Fibroblast of gingiva (primary cell): ENCODE data around the gene HDAC1.
"Not testable (repeated sequence)": the region's sequence is repeated elsewhere in the genome, so short reads cannot be mapped to it uniquely, and the experiment has no call there.

Experiments
- DNase-seq: peaks from one replicate; pipeline ENCODE4 v3.0.0-alpha.2; 2011; ENCODE audit warnings: low read depth

Gene HDAC1

DNA sequence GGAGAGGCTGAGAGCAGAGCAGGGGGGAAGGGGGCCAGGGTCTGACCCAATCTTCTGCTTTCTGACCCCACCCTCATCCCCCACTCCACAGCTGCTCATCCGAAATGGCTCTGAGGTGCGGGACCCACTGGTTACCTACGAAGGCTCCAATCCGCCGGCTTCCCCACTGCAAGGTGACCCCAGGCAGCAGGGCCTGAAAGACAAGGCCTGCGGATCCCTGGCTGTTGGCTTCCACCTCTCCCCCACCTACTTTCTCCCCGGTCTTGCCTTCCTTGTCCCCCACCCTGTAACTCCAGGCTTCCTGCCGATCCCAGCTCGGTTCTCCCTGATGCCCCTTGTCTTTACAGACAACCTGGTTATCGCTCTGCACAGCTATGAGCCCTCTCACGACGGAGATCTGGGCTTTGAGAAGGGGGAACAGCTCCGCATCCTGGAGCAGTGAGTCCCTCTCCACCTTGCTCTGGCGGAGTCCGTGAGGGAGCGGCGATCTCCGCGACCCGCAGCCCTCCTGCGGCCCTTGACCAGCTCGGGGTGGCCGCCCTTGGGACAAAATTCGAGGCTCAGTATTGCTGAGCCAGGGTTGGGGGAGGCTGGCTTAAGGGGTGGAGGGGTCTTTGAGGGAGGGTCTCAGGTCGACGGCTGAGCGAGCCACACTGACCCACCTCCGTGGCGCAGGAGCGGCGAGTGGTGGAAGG, 17.1 kb upstream of the HDAC1 start:
- no peak for DNase-seq

DNA sequence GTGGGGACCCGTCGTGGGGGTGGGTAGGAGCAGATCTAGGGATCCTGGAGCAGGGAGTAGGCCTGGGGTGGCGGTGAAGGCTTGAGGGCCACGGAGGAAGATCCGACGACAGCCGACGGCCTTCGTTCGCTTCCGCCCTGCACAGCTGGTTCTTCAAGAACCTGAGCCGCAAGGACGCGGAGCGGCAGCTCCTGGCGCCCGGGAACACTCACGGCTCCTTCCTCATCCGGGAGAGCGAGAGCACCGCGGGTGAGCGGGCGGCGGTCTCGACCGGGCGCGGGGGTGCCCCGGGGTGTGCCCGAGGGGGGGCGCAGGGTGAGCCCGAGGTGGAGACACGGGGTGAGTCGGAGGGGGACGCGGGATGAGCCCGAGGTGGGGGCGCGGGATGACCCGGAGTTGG, 16.5 kb upstream of the HDAC1 start:
- DNase-seq = no peak

GRCh38 chr1:32276032-32276782, 15.7 kb upstream of the HDAC1 start:
- no peak for DNase-seq

GRCh38 chr1:32284777-32285176, 7.1 kb upstream of the HDAC1 start:
- DNase-seq = not testable (repeated sequence)

DNA sequence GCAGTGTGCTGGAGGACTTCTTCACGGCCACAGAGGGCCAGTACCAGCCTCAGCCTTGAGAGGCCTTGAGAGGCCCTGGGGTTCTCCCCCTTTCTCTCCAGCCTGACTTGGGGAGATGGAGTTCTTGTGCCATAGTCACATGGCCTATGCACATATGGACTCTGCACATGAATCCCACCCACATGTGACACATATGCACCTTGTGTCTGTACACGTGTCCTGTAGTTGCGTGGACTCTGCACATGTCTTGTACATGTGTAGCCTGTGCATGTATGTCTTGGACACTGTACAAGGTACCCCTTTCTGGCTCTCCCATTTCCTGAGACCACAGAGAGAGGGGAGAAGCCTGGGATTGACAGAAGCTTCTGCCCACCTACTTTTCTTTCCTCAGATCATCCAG, 6.2 kb upstream of the HDAC1 start:
- no peak for DNase-seq

DNA sequence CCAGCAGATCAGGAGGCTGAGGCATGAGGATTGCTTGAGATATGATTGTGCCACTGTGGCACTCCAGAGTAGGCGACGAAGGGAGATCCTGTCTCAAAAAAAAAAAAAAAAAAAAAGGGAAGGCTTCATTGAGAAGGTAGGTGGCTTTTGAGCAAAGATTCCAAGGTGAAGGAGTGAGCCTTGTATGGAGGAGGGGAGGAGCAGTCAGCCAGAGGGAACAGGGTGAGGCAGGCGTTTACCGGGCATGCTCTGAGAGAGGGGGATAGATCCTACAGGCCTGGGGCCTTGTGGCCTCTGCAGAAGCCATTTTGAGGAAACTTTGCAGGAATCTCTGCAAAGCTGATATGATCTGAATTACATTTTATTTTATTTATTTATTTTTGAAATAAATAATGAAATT, 5.1 kb upstream of the HDAC1 start:
- no peak for DNase-seq

- DNase-seq = no peak
Observed at GRCh38 chr1:32289256-32289655, 2.6 kb upstream of the HDAC1 start.

GRCh38 chr1:32291145-32291707, 657 bp upstream of the HDAC1 start:
- DNase-seq = no peak

GRCh38 chr1:32298211-32298610, 6.3 kb downstream of the HDAC1 start:
- DNase-seq = not testable (repeated sequence)

DNA sequence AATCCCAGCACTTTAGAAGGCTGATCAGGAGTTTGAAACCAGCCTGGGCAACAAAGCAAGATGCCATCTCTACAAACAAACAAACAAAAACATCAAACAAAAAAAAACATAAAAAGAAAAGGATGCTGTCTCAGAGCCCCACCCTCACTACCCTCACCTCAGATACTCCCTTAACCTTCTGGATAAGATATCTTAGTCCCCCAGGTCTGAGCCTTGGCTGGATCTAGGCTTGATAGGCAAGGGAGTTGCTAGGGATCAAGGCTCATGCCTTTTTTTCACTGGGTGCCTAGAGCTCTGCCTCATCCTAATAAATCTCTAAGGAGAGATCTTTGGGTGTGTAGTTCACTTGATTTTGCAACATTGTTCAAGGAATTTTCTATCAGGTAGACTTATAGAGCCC, 7.4 kb downstream of the HDAC1 start:
- no peak for DNase-seq

GRCh38 chr1:32303358-32303757, 11.5 kb downstream of the HDAC1 start:
- DNase-seq = no peak

DNA sequence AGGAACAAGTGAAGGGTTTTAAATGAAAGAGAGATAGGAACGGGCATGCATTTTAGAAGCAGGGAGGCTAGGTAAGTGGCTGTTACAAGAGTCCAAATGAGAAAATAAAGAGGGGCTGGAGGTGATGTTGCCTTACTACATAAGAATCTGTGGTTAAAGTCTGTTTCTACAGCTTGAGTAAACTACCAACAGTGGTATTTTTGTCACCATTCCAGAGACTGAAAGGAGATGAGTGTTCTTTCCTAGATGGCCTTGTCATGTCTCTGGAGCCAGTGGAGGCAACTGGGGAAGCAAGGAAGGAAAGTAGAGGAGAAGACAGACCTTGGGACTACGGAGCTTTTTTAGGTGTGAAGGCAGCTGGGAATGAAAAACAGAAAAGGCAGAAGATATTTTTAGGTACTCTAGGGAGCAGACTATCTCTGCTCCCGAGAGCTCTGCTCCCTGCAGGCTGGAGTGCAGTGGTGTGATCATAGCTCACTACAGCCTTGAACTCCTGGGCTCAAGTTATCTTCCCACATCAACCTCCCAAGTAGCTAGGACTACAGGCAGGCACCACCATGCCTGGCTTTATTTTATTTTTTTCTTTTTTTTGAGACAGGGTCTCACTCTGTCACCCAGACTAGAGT, 12.2 kb downstream of the HDAC1 start:
- no peak for DNase-seq

GRCh38 chr1:32305310-32305709, 13.4 kb downstream of the HDAC1 start:
- no peak for DNase-seq

- peak; percentile 55 for DNase-seq
Observed at GRCh38 chr1:32307324-32307723, 15.4 kb downstream of the HDAC1 start.

- DNase-seq = no peak
Observed at GRCh38 chr1:32309960-32310359, 18.1 kb downstream of the HDAC1 start.

DNA sequence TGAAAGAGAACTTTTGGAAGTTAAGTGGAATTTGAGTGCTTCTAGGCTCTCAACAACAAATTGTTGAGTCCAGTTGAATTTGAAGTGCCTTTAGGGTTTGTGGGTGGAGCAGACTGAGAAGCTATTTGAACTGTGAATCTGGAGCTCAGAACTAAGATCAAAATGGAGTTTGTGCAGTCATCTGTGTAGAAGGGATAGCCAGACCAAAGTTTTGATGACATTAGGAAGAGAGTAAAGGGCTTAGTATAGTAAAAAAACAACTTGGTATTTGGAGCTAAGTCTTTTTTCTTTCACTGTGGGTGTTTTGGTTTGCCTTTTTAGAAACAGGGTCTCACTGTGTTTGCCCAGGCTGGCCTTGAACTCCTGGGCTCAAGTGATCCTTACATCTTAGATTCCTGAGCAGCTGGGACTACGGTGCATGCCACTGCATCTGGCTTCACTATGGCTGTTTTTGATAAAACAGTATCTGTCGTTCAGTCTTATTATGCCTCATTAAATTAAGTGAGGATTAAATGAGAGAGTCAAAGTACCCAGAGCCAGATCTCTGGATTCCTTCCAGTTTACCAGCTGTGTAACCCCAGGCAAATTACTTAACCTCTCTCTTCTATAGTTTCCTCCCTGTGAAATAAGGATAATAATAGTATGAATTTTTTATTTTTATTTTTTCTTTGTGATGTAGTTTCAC, 20.0 kb downstream of the HDAC1 start:
- DNase-seq = no peak

- no peak for DNase-seq
Observed at GRCh38 chr1:32316903-32317277, 25.0 kb downstream of the HDAC1 start.

GRCh38 chr1:32318127-32318869, 26.4 kb downstream of the HDAC1 start:
- no peak for DNase-seq

- DNase-seq = no peak
Observed at GRCh38 chr1:32321712-32322291, 29.9 kb downstream of the HDAC1 start.

- no peak for DNase-seq
Observed at GRCh38 chr1:32327204-32327603, 35.3 kb downstream of the HDAC1 start.

DNA sequence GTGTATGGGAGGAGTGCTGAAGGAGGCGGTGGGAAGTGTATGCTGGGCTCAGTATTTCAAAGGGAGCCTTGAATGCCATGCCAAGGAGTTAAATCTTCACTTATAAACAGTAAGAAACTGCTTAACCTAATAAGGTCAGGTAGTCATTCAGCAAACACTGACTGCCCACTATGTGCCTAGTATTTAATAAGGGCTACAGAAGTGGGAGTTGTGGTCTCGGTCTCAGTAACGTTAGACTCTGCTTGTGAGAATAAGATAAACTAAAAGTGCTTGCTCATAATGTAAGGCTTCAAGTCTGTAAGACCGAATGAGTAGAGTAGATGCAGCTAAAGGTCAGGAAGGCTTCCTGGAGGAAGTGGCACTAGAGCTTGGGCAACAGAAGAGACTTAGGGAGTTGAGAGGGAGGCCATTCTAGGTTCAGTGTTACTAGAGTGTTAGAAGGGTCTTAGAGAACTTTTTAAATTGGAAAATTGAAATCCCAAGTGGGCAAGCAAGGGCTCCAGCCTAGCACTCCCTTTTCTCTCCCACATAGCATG, 38.1 kb downstream of the HDAC1 start:
- DNase-seq = no peak
